GM13977 (cell line): Measurements from ENCODE around the gene C1orf115.

Experiments used
- DNase-seq: peaks from one replicate; pipeline ENCODE4 v3.0.0; 2012; ENCODE audit warnings: low spot score
- in situ Hi-C: fragments of 300-500 bp; cut with MboI; formaldehyde crosslinking; loops from one replicate; pipeline ENCODE4 v1.12.0; 2022; ENCODE audit warnings: low sequenced_read_pairs, low pct_unique_long_range_greater_than_20kb, mixed read lengths, inconsistent platforms; ENCODE audit not compliant: unreplicated experiment
- TF ChIP-seq, protein P1 (sequence below): IDR thresholded peaks from 2 replicates; pipeline ENCODE4 v1.5.1; 2012; ENCODE audit warnings: mild to moderate bottlenecking, control low read depth; ENCODE audit not compliant: insufficient read depth; ENCODE audit errors: extremely low read depth, missing control alignments

Gene C1orf115

DNA sequence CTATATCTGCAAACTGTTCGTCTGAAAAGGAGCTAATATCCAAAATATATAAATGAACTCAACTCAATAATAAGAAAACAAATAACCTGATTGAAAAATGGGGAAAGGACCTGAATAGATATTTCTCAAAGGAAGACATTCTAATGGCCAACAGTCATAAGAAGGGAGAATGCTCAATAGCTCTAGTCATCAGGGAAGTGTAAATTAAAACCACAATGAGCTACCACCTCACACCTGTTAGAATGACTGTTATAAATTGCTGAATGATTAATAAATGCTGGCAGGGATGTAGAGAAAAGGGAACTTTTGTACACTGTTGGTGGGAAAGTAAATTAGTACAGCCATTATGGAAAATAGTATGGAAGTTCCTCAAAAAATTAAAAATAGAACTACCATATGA is 21.2 kb upstream of the C1orf115 start:
- TF ChIP-seq, protein P1, sequence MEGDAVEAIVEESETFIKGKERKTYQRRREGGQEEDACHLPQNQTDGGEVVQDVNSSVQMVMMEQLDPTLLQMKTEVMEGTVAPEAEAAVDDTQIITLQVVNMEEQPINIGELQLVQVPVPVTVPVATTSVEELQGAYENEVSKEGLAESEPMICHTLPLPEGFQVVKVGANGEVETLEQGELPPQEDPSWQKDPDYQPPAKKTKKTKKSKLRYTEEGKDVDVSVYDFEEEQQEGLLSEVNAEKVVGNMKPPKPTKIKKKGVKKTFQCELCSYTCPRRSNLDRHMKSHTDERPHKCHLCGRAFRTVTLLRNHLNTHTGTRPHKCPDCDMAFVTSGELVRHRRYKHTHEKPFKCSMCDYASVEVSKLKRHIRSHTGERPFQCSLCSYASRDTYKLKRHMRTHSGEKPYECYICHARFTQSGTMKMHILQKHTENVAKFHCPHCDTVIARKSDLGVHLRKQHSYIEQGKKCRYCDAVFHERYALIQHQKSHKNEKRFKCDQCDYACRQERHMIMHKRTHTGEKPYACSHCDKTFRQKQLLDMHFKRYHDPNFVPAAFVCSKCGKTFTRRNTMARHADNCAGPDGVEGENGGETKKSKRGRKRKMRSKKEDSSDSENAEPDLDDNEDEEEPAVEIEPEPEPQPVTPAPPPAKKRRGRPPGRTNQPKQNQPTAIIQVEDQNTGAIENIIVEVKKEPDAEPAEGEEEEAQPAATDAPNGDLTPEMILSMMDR: no peak
- in situ Hi-C loops: no loop called here
- no peak for DNase-seq

DNA sequence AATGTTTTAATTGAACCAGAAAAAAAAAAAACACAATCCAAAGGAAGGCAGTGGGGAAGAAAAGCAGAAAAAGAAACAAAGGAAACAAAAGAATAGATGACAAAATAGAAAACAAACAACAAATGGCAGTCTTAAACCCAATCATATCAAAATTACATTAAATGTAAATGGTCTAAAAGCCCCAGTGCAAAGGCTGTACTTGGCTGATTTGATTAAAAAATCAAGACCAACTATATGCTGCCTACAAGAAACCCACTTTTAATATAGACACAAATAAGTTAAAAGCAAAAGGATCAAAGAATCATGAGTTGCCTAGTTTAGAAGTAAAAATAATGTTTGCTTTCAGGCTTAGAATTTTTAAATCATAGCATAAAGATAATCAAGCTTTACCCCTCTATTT is 19.8 kb upstream of the C1orf115 start:
- TF ChIP-seq, protein P1: no peak
- in situ Hi-C loops: no loop called here
- DNase-seq: no peak

DNA sequence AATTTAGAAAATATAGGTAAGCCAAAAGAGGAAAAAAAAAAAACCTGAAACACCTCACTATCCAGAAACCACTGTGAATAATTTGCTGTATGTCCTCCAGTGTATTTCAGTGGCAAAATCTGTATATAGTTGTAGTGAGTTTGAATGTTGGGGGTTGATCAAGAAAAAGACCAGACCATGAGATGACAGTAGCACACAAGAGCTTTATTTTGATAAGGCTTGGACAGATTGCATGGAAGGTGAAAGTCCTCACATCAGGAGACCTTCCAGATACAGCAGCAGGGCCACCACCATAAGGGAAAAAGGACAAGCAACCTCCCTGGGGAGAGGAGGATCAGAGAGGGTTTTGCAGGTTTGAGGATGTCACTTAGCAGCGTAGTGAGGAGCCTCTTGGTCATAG is 16.2 kb upstream of the C1orf115 start:
- no peak for DNase-seq
- TF ChIP-seq, protein P1: no peak
- in situ Hi-C loops: no loop called here

DNA sequence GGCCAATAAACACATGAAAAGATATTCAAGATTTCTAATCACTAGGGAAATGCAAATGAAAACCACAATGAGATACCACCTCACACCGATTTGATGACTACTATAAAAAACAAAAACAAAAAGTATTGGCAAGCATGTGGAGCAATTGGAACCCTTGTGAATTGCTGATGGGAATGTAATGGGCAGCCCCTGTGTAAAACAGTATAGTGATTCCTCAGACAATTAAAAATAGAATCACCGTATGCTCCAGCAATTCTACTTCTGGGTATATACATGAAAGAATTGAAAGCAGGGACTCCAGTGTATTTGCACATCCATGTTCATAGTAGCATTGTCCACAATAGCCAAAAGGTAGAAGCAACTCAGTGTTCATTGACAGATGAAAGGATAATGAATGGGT is 12.9 kb upstream of the C1orf115 start:
- TF ChIP-seq, protein P1: no peak
- no peak for DNase-seq
- in situ Hi-C loops: no loop called here

DNA sequence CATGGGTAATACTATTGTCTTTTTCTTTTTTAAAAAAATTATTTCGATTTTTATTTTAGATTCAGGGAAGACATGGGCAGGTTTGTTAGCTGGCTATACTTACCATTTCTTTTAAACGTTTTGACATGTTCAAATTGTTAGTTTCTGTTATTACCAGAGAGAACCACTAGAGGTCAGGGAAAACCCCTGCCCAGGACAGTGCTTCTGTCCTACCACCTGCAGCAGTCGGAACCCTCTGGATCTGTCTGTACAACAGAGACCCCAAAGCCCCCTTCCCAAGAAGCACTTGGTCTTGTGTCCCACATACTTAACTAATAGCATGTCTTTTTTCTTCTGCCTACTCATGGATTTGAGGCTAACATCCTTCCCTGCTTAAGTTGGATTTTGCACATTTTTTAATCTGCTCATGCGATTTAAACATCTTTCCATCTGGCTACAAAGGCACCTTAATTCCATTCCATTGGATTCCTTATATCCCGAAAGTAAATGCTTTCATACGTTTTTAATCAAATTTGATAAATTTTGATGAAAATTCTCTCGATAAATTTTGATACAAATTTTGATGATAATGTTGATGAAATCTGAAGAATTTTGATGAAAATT is 10.0 kb upstream of the C1orf115 start:
- TF ChIP-seq, protein P1: peak; percentile 62
- in situ Hi-C loops: no loop called here
- peak; percentile 70 for DNase-seq

DNA sequence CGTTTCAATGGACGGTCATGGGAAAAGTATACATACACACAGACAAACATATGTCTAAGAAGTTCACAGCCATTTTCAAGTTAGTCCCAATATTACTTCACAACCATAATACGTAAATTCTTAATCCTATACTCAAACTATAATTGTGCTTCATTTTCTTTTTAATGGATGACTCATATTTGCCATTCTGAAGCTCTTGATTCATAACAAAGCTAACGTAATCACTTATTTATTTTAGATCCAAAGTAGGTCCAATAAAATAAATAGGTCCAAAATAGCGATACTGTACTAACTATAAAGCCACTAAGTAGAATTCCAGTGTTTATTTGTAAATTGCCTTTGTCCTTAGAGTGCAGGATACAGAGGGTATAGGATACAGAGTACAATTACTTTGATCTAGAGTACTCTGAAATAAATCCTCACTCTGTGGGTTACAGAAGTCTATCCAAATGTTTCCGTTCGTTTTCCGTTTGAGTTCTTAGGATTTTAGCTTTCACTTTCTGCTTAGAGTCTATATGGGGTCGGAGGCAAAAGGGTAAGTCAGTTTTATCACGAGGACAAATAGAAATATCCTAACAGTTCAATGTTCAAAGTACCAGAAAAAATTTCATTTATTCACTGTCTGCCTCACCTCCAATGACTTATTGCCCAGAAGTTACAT is 8.8 kb upstream of the C1orf115 start:
- TF ChIP-seq, protein P1: no peak
- in situ Hi-C loops: no loop called here
- DNase-seq: no peak
